HCEC 1CT (cell line): ENCODE data around the gene LGALSL.

Experiments used
- DNase-seq: peaks from one replicate; pipeline ENCODE4 v3.0.0-alpha.2; 2017

LGALSL gene

GRCh38 chr2:64501946-64502345 lies 48.0 kb downstream of the LGALSL start:
- DNase-seq = no peak

GRCh38 chr2:64502860-64503259 lies 48.9 kb downstream of the LGALSL start:
- DNase-seq = no peak

GRCh38 chr2:64504774-64505720 lies 51.1 kb downstream of the LGALSL start:
- DNase-seq = no peak

GRCh38 chr2:64506686-64507085 lies 52.7 kb downstream of the LGALSL start:
- no peak for DNase-seq
